Astrocyte (in vitro differentiated cells and primary cell): Measurements from ENCODE around the gene DNAH9. TPM values are rescaled to one million over a fixed set of nuclear protein-coding genes. Genes with fewer than 3 reads are reported as not detected.
"Not testable (repeated sequence)": the region's sequence is repeated elsewhere in the genome, so short reads cannot be mapped to it uniquely, and the experiment has no call there.

Experiments used
- DNase-seq: peaks from one replicate; pipeline ENCODE4 v3.0.0-alpha.2; 2010; ENCODE audit warnings: low read depth
- FAIRE-seq: peaks from 2 replicates; lab custom pipeline; 2011; peaks lifted over from hg19 to GRCh38; lab: Jason Lieb, UNC
- H2AFZ ChIP-seq: 2 replicates; pipeline ENCODE4 v1.6.0; 2012; ENCODE audit warnings: low read depth, low read length, inconsistent platforms
- H3K27ac ChIP-seq: 2 replicates; pipeline ENCODE4 v1.5.1; 2011; ENCODE audit warnings: low read depth, low read length, inconsistent platforms
- H3K27me3 ChIP-seq: 2 replicates; pipeline ENCODE4 v1.6.0; 2011; ENCODE audit warnings: low read length, inconsistent platforms; ENCODE audit not compliant: insufficient read depth
- H3K36me3 ChIP-seq: 2 replicates; pipeline ENCODE4 v1.5.1; 2011; ENCODE audit warnings: low read length, inconsistent platforms; ENCODE audit not compliant: insufficient read depth
- H3K4me1 ChIP-seq: 2 replicates; pipeline ENCODE4 v1.5.1; 2011; ENCODE audit warnings: low read length, inconsistent platforms; ENCODE audit not compliant: insufficient read depth
- H3K4me2 ChIP-seq: 2 replicates; pipeline ENCODE4 v1.6.0; 2012; ENCODE audit warnings: low read length, inconsistent platforms
- H3K4me3 ChIP-seq: 2 replicates; pipeline ENCODE4 v1.5.1; 2011; ENCODE audit warnings: low read depth, mild to moderate bottlenecking, low read length, inconsistent platforms; ENCODE audit not compliant: insufficient read depth
- H3K79me2 ChIP-seq: 2 replicates; pipeline ENCODE4 v1.6.0; 2012; ENCODE audit warnings: mild to moderate bottlenecking, low read length, inconsistent platforms; ENCODE audit not compliant: insufficient read depth
- H3K9ac ChIP-seq: 2 replicates; pipeline ENCODE4 v1.6.0; 2012; ENCODE audit warnings: mild to moderate bottlenecking, low read length, inconsistent platforms
- H3K9me3 ChIP-seq: 2 replicates; pipeline ENCODE4 v1.5.1; 2012; ENCODE audit warnings: low read depth, mild to moderate bottlenecking, low read length, inconsistent platforms; ENCODE audit not compliant: insufficient read depth
- H4K20me1 ChIP-seq: 2 replicates; pipeline ENCODE4 v1.6.0; 2012; ENCODE audit warnings: low read length, inconsistent platforms; ENCODE audit not compliant: insufficient read depth
- H3K27ac Mint-ChIP-seq: one replicate; pipeline ENCODE4 v1.8.0; 2021; ENCODE audit warnings: mild to moderate bottlenecking, mixed read lengths; ENCODE audit not compliant: unreplicated experiment
- H3K27me3 Mint-ChIP-seq: one replicate; pipeline ENCODE4 v1.8.0; 2021; ENCODE audit warnings: low read depth, mixed read lengths; ENCODE audit not compliant: unreplicated experiment
- H3K36me3 Mint-ChIP-seq: one replicate; pipeline ENCODE4 v1.8.0; 2021; ENCODE audit warnings: low read depth, mixed read lengths; ENCODE audit not compliant: unreplicated experiment
- H3K4me1 Mint-ChIP-seq: one replicate; pipeline ENCODE4 v1.8.0; 2021; ENCODE audit warnings: low read depth, mixed read lengths; ENCODE audit not compliant: unreplicated experiment
- H3K4me3 Mint-ChIP-seq: one replicate; pipeline ENCODE4 v1.8.0; 2021; ENCODE audit warnings: mild to moderate bottlenecking, moderate library complexity, mixed read lengths; ENCODE audit not compliant: unreplicated experiment
- H3K9me3 Mint-ChIP-seq: one replicate; pipeline ENCODE4 v1.8.0; 2021; ENCODE audit warnings: mild to moderate bottlenecking, mixed read lengths; ENCODE audit not compliant: unreplicated experiment
- EZH2 ChIP-seq: IDR thresholded peaks from 2 replicates; pipeline ENCODE4 v1.6.1; 2012; ENCODE audit warnings: mild to moderate bottlenecking, low read length, inconsistent platforms; ENCODE audit not compliant: insufficient read depth
- total RNA-seq: library from RNA; stranded (reverse); gene quantifications from 2 replicates; pipeline ENCODE4 v1.2.1, GENCODE V29; 2021
- TF ChIP-seq, protein P1 (sequence below): IDR thresholded peaks from 2 replicates; pipeline ENCODE4 v1.5.1; 2011; ENCODE audit warnings: low read depth, mild to moderate bottlenecking, inconsistent platforms, low read length, moderate library complexity; ENCODE audit not compliant: insufficient read depth

DNAH9 gene
- total RNA-seq, 1 donor from 2014 or later: not detected

DNA sequence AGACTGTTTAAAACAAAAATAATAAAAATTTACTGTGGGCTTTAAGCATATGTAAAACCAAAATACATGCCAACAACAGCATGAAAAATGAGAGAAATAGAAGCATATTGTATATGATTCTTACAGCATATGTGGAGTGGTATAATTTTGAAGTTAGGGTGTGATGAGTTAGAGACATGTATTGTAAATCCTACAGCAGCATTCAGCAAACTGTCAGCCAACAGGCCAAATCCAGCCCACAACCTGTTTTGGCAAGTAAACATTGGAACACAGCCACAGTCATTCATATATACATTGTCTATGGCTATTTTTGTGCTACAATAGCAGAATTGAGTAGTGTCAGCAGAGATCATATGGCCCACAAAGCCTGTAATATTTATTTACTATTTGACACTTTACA is 356.7 kb downstream of the DNAH9 start:
- Histone ChIP-seq H3K36me3 (no peaks in the 10 kb centered on the region), H3K4me3 (no peak overlapping the region), H4K20me1 (no peaks in the 10 kb centered on the region), H3K4me2 (no peak overlapping the region), H3K9me3 (peaks cover 2% of the 10 kb centered on the region), H2AFZ (no peak overlapping the region), H3K9ac (no peak overlapping the region), H3K79me2 (no peaks in the 10 kb centered on the region), H3K27ac (no peak overlapping the region), H3K27me3 (no peaks in the 10 kb centered on the region), H3K4me1 (no peaks in the 10 kb centered on the region)
- Mint-ChIP-seq H3K9me3 (peaks cover 11% of the 10 kb centered on the region), H3K36me3 (no peaks in the 10 kb centered on the region), H3K27me3 (no peaks in the 10 kb centered on the region), H3K4me1 (no peaks in the 10 kb centered on the region), H3K4me3 (no peak overlapping the region), H3K27ac (no peak overlapping the region)
- DNase-seq: no peak
- no peak for TF ChIP-seq EZH2
- TF ChIP-seq, protein P1, sequence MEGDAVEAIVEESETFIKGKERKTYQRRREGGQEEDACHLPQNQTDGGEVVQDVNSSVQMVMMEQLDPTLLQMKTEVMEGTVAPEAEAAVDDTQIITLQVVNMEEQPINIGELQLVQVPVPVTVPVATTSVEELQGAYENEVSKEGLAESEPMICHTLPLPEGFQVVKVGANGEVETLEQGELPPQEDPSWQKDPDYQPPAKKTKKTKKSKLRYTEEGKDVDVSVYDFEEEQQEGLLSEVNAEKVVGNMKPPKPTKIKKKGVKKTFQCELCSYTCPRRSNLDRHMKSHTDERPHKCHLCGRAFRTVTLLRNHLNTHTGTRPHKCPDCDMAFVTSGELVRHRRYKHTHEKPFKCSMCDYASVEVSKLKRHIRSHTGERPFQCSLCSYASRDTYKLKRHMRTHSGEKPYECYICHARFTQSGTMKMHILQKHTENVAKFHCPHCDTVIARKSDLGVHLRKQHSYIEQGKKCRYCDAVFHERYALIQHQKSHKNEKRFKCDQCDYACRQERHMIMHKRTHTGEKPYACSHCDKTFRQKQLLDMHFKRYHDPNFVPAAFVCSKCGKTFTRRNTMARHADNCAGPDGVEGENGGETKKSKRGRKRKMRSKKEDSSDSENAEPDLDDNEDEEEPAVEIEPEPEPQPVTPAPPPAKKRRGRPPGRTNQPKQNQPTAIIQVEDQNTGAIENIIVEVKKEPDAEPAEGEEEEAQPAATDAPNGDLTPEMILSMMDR: no peak
- no peak for FAIRE-seq

DNA sequence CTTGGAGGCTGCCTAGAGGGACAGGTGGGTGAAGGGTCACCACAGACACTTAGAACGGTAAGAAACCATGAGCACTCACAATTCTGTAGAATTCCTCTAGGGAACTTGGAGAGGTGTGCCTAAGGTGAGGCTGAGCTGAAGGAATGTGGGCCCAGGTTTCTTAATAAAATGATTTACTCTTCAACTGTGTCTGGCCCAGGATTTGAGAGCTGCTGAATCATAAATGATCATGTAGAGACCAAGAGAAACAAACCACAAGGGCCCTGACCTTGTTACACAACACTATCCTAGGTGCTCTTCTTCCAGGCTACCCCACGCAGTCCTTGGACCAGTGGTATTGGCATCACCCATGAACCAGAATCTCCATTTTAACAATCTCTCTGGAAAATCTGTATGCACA is 371.3 kb downstream of the DNAH9 start:
- Histone ChIP-seq H4K20me1 (no peaks in the 10 kb centered on the region), H3K27me3 (no peaks in the 10 kb centered on the region), H3K9me3 (no peaks in the 10 kb centered on the region), H3K4me3 (no peak overlapping the region), H3K79me2 (no peaks in the 10 kb centered on the region), H3K9ac (no peak overlapping the region), H3K36me3 (no peaks in the 10 kb centered on the region), H2AFZ (no peak overlapping the region), H3K4me2 (no peak overlapping the region), H3K27ac (no peak overlapping the region), H3K4me1 (no peaks in the 10 kb centered on the region)
- no peak for DNase-seq
- peaks cover 13% of the 10 kb centered on the region for H3K36me3 Mint-ChIP-seq
- H3K4me1 Mint-ChIP-seq: peaks cover 3% of the 10 kb centered on the region
- no peak overlapping the region for H3K4me3 Mint-ChIP-seq
- FAIRE-seq: no peak
- H3K27me3 Mint-ChIP-seq: no peaks in the 10 kb centered on the region
- H3K27ac Mint-ChIP-seq: no peak overlapping the region
- H3K9me3 Mint-ChIP-seq: peaks cover 3% of the 10 kb centered on the region
- TF ChIP-seq EZH2: no peak
- TF ChIP-seq, protein P1: no peak

DNA sequence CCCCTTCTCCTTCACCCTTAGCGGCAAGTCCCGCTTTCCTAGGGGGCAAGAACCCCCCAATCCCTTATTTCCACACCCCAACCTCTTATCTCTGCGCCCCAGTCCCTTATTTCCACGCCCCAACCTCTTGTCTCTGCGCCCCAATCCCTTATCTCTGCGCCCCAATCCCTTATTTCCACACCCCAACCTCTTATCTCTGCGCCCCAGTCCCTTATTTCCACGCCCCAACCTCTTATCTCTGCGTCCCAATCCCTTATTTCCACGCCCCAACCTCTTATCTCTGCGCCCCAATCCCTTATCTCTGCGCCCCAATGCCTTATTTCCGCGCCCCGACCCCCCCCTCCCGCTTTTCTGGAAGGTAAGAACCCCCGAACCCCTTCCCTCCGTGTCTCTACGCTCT is 374.5 kb downstream of the DNAH9 start:
- H3K4me1 ChIP-seq, H3K4me1 Mint-ChIP-seq, FAIRE-seq, H3K4me3 ChIP-seq, H3K27me3 Mint-ChIP-seq, H3K9me3 Mint-ChIP-seq, H3K27ac ChIP-seq, H4K20me1 ChIP-seq, H3K79me2 ChIP-seq, DNase-seq, H3K27me3 ChIP-seq, H3K4me3 Mint-ChIP-seq, H3K9ac ChIP-seq, H3K9me3 ChIP-seq, H2AFZ ChIP-seq, H3K4me2 ChIP-seq, H3K36me3 ChIP-seq, H3K27ac Mint-ChIP-seq: not testable (repeated sequence)
- peaks cover 20% of the 10 kb centered on the region for H3K36me3 Mint-ChIP-seq
